Measurements from ENCODE around the gene TRMT44.
A peak's percentile ranks its signal among the peaks of the same experiment; 100 is the strongest.

Gene TRMT44

DNA sequence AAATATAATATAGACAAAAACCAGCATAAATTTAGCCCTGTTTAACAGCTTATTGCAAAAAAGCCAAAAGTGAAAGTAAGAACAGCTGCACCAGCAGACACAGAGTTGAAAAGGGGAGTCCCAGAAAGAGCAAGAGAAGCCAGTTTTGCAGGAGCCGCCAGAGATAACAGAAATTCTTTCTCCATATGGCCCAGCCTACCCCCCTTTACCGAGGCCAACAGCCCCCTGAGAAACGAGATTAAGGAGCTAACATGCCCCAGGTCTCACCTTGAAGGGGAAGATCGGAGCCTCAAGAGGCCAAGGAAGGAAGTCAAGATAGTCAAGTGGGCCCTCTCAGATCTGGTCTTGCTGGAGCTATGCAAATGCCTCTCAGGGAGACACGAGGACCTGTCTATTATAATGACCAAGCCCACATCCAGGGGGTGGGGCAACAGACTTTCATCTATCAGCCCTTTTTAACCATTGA, 4.9 kb upstream of the TRMT44 start:
- DNase-seq = peak in 1 of 4 experiments; percentile 9

DNA sequence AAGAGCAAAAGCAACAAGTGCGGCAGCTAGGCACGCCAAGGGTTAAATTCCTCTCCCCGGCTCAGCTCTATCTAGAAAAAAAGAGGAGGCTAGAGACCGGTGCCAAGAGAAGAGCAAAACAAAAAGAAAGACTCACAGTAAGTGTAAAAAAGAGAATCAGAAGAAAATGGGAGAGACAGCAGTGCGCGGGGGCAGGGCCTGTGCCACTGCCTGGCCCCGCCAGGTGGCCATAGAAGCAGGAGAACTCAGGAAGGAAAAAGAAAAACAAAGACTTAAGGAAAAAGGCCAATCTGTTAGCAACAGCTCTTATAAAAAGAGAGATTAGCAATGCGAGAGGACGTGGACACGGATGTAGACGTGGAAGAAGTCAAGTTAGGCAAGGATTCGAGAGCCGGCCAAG, 3.3 kb upstream of the TRMT44 start:
- DNase-seq = no peak

DNA sequence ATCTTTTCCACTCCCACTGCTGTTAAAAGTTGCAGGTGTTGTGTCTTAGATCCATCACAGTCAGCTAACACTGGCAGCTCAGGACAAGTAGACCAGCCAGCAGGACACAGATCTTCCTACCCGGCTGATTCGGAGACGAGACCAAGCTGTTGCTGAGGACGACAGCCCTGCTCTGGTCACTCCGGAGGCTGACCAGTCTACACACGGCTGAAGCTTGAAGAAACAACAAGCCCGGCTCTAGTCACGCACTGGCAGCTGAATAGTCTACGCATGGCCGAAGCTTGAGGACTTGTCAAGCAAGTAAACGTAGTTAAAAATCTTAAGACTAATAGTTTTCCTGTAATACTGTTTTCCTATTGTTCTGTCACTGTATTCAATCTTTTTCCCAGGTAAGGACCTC, 1.8 kb upstream of the TRMT44 start:
- DNase-seq = no peak

DNA sequence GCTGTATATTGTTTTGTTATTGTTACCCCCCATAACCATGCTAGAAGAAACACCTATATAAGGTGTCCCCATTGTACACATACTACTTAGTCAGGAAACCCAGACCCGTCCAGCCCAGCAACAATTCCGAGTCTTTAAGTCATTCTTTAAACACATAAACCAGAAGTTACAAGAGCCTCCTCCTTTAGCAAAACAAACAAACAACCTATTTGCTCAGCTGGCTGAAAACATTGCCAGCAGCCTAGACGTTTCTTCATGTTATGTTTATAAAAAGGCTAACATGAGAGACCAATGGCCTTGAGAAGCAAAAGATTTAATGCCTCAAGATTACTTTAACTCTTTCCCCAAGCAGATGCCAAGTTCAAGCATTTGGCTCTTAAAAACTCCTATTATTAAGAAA, 1.4 kb upstream of the TRMT44 start:
- no peak for DNase-seq

DNA sequence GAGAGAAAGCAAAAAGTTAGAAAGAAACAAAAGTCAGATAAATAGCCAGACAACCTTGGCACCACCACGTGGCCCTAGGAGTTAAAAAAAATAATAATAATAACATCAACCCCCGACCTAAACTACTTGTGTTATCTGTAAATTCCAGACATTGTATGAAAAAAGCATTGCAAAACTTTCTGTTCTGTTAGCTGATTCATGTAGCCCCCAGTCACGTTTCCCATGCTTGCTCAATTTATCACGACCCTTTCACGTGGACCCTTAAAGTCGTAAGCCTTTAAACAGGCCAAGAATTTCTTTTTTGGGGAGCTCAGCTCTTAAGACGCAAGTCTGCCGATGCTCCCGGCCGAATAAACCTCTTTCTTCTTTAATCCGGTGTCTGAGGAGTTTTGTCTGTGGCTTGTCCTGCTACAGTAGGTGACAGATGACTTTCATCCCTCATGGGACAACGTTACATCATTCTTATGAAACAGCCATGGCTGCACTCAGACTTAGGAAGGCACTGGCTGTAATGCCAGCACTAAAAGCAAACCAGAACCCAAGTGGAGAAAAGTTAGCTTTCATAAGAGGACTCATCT, 574 bp upstream of the TRMT44 start:
- DNase-seq = peak; percentile 68 to 85 (median 74)

DNA sequence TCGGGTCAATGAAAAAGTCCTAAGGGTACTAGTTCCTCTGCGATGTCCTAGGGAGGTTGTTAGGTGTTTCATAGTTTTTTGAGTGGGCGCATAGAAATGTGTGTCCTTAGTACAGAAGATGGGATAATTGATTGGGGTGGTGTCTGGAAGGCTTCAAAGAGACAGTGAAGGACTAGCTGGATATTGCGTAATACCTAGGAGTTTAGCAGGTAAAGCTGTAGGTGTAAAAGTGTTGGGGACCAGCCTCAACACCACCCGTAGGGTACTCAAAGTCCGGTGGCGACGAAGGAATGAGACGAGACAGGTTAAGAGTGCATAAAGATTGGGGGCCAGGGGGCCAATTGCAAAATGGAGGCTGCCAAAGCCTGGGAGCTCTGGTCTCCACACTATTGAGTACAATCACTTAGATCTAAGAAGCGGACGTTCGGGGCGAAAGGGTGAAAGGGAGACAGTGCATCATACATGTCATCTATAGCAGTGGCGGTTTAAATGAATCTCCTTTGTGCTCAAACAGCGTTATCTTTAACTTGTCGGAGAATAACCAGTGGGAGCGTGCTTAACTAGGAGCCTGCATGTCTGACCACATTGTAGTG, 1.0 kb downstream of the TRMT44 start:
- DNase-seq = no peak

DNA sequence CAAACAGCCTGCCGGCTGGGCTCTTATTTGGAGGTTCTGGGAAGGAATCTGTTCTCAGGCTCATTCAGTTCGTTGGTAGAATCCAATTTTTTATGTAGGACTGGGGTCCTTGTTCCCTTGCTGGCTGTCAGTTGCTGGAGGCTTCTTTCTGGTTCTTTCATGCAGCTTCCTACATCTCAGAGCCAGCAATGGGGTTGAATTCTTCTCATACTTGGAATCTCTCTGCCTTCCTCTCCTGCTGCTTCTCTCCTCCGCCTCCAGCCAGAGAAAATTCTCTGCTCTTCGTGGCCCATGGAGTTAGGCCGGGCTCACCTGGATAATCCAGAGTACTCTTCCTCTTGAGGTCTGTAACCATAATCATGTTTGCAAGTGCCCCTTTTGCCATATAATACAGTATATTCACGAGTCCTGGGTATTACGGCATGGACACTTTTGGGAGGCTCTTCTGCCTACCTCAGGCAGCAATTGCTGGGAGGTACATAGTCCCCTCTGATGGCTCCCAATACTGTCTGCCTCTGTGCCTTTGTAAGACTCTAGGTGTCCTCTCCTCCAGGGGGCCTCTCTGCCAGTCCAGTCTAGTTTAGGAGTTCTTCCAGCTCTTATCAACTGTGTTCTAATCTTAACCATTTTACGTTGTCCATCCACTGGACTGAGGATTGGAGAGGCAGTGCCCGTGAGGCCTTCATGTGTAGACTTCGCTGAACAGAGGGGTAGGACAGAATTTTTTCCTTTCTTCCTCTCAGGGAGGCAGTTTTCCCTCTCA, 2.2 kb downstream of the TRMT44 start:
- DNase-seq = no peak

DNA sequence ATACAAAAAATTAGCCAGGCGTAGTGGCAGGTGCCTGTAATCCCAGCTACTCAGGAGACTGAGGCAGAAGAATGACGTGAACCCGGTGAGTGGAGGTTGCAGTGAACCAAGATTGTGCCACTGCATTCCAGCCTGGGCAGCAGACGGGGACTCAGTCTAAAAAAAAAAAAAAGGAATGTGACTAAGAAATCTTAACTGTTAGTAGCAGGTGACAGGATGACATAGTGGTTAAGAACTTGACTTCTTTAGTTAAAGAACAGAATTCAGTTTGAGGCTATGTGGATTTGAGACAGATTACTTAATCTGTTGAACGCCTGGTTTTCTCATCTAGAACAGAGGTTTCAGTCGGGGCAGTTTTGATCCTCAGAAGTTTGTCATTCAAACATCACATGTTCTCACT, 3.2 kb downstream of the TRMT44 start:
- DNase-seq = no peak

DNA sequence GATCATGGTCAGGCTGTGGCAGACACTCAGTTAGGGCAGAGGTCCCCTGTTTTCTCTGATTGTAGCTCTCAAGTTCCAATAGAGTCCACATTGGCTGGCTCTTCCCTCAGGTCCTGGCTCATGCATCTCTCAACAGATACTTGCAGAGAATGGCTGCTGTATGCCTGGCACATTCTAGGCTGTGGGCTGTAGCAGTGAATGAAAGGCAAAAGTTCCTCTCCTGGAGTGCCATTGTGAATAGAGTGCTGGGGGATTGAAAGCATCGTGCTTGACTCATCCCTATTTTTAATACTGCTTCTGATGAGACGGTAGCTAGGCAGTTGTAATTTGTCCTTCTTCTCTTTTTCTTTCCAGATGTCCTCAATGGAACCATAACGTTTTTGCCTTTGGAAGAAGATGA, 5.5 kb downstream of the TRMT44 start:
- no peak for DNase-seq

DNA sequence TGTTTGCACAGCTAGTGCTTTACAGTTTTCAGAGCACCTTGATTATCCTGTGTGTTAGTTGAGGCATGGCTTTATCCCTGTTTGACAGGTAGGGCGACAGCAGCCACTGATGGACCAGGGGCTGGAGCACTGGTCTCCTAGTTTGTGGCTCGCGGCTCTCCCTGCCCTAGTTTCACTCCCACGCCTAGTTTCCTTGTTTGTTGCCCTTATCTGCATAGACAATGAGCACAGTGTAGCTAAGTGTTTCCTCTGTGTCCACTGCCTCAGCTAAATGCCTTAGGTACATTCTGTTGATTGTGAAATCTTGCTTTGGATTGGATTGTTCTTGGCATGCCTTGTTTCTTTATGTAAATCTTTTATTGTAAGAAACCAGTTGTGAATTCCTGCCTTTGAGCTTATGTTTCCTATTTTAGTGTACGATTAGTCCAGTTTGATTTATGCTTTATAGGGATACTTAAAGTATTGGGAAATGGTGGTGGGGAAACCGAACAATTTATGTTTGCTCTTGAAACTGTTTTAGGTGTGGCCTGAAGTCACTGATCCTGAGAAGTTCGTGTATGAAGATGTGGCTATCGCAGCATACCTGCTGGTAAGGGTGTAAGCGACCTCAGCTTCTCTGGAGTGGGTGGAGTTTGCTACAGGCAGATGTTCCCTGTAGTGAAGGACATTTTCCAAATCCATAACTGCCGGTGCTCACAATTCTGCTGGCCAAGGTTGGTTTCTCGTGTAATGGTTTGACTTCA, 11.0 kb downstream of the TRMT44 start:
- DNase-seq = no peak

DNA sequence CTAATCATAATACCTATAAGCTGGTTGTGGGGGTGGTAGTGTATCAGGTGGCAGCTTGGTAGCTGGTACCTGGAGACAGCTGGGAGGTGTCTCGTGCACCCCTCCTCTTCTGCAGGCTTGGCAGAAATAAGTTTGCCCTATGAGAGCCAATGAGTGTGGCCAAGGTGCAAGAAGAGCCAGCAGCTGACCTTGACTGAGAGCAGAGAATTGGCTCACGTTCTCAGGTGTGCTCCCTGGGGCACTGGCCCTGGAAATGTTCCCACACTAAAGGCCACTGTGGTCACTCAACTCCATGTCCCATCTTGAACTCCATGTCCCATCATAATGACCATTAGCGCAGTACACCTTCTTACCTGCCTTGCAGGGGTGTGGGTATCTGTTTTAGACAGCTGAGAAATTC, 13.4 kb downstream of the TRMT44 start:
- DNase-seq = no peak

DNA sequence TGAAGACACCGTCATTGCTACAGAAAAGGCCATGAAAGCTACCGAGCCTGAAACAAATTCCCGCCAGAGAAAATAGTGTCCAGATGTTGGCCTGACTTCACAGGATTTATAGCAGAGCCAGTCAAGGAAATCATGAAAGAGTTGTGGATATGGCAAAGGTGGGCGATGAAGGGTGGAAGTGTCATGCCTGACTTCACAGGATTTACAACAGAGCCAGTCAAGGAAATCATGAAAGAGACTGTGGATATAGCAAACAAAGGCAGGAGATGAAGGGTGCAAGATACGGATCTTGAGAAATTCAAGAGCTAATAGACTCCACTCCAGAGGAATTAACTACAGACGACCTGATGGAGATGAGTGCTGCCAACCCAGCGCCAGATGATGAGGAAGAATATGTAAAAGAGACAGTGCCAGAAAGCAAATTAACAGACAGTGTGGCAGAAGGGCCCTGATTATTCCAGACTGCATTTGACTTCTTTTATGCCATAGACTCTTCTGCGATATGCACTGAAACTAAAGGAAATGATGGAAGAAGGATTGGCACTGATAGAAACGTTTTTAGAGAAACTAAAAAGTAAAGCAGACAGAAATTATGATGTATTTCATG, 17.2 kb downstream of the TRMT44 start:
- DNase-seq = no peak

DNA sequence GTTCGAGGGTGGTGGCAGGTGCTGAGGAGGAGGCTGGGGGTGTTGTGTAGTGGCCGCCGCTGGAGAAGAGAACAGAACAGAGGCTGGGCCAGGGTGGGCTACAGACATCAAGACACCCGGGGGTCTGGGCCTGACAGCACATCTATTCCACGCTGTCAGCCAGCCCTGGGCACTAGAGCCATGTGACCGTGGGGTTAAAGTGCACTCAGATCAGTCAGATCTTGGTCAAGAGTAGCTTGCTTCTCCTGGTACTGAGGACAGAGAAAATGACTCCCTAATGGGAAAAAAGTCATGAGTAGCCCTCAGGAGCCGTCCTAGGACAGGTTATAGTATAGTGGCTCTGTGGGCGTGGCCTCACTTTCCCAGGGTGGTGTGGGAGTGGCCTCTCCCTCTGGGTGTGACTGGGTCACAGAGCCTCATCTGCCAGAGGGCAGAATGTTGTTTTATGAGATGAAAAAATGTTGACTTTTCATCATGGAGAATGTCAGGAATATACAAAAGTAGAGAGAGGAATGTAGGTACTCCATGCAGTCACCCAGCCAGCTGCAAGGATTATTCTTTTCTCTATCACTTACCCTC, 19.4 kb downstream of the TRMT44 start:
- DNase-seq = no peak

DNA sequence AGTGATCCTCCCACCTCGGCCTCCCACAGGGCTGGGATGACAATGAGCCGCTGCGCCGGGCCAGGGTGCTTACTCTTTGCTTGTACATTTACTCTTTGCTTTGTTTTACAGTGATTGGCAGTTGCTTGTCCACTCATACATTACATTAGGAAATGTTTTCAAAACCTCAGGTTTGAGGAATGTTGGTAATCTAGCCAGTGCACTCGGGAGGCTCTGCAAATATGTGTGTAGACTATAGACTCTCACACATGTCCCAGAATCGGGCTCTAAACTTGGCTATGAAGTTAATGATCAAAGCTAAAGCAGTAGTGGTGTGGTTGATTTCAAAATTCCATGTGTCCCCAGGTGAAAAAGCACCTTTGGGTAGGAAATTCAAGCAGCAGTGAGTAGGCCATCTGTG, 20.5 kb downstream of the TRMT44 start:
- no peak for DNase-seq

DNA sequence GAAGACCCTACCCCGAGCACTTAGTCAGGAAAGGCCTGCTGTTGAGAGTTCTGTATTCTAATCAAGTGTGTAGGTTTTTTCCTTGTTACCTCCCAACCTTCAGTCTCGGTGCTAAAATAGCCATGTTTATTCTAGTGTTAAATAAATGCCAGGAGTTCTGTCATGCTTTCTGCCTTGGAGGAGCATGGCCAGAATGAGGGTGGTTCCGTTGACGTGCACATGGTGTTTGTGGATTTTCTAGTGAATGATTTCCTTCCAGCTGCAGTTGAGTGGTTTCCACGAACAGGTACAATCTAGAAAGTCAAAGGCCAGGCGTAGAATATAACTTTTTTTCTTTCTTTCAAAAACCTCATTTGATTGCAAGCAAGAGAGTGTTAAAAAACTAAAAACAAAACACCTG, 21.0 kb downstream of the TRMT44 start:
- DNase-seq = no peak

DNA sequence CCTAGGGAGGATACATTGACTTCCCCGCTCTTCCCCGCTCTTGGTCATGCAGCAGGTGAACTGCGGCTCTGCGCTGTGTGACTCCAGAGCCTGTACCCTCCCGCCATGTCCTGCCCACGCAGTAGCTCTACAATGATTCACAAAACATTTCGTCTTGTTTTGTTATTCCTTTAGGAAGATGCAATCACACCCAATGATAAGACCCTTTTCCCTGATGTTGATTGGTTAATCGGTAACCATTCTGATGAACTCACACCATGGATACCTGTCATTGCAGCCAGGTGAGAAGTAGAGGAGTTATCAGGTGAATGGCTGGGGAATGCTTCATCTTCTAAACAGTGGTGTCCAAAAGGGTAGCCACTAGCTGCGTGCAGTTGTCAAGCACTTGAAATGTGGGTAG, 23.2 kb downstream of the TRMT44 start:
- DNase-seq = no peak

DNA sequence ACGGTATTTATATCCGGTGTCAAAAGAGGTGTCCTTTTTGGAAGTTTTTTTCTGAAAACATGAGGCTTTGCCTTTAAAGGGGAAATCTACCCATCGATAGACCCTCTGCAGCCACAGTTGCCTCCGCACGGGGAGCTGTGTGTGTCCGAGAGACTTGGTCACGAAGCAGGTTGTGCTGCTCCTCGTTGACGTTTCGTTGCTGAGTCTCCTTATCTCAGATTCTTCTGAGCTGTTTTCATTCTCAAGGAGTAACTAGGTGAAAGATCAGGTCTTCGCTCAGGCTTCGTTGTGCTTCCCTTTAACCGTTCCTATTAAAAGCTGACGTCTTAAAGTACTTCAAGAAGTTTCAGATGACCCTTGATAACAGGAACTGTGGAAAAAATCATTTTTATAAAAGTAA, 23.8 kb downstream of the TRMT44 start:
- no peak for DNase-seq

DNA sequence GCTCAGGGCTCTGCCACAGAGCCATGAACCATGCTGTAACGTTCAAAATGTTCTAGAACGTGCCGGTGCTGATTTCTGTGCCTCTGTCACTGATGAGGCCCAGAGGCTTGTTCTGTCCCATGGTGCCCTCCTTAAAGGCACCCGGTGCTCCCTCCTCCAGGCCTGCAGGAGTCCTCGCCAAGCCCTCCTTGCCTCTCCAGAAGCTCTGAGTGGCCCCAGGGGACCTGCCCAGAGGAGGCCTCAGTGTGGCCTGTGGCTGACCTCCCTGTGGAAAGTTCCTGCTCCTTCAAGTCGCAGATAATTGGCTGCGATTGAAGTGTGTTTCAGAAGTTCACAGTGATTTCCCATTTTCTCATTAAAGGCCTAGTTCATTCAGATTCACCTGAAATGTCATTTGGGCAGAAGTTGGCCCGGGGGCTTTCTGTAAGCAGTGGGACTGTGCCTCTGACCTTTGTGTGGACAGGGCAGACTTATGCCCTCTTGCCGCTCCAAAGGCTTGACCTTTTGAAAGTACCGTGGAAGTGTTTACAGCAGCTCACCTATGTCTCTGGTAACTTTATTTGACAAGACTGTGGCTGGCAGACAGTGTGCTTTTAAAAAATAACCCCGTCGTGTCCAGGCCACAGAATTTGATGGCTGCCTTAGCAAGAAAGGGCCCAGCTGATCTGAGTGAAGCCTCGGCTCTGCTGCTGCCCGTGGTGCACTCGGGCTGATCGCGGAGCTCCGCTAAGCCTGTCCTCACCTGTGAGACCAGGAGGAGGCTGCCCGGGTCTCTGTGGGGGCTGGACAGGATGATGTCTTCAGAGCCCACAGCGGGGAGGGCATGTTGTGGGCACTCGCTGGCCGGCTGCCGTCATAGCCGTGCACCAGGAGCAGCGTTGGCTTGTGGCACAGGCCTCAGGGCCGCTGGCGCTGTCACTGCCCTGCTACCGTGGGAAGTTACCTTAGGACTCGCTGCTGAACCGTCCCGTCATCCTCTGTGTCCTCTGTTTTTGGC, 25.3 kb downstream of the TRMT44 start:
- no peak for DNase-seq

DNA sequence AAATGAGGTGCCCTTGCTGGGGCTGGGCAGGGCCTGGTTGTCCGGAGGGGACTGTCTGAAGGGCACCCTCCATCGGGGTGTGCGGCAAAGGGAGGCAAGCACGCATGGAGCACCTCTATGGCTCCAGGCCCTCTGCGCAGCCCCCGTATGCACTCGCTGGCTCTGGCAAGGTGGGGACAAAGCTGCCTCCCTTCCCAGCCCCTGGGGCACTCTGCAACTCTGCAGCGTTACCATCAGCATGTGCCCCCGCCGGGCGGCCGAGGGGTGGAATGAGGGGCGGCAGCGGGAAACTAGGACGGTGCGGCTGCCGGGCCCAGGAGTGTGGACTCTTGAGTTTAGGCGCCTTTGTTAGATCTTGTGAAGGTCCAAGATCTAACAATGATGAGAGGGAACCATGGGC, 26.4 kb downstream of the TRMT44 start:
- no peak for DNase-seq

DNA sequence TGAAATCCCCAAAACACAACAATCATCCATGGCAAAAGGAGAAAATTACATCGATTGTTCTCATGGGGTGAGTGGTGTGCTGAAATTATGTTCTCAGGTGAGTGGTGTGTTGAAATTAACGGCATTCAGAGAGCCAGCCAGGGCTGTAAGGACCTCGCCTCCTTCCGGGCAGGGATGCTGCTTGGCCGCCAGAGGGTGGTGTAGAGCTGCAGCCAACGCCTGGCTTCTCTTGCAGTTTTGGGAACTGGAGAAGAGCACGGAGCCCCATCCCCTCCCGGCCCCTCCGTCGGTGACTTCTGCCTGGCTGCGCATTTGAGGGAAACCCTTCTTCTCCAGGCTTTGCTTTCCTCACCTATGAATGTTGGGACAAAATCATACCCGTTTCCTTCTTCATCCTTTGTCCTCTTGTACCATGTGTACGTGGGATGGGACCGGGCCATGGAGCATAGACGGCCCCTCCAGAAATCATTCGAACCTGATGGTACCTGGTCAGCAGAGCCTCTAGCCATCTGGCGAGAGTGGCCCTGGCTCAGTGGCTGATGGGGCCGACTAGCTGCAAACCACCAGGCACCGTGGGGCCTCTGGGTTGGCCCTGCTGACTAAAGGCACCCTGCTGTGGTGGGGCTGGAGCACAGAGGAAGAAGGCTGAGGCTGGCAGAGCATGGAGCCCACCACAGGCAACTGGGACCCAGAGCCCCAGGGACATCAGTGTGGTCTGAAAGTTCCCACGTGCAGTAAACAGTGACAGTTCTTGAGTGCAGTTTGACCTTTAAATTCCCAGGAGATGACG, 28.4 kb downstream of the TRMT44 start:
- peak; percentile 62 to 83 (median 68) for DNase-seq

DNA sequence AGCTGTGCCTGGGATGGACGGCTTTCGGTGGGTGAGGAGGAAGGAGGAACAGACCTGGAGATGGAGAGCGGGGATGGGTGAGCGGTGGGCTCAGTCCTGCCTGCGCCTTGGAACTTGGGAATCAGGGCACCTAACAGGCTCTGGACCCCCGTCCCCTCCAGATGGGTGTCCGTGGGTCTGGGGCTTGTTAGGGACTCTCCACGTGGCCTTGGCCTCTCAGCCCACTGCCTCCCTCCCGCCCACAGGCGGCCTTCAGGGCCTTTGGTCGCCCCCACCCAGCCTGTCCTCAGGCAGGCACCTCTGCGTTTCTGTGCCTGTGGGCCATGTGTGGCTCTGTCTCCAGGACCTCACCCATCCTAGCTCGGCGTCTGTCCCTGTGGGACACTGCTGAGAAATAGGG, 29.0 kb downstream of the TRMT44 start:
- DNase-seq = no peak

All from suppressor macrophage (primary cell).